Uterus (tissue), 4 donors: ENCODE results near the gene CISH. TPM values are rescaled to one million over a fixed set of nuclear protein-coding genes. Genes with fewer than 3 reads are reported as not detected.

Source experiments
- DNase-seq, 2 donors: peaks; one replicate each; pipeline ENCODE4 v3.0.0-alpha.2; 2019 to 2020
- H3K27ac ChIP-seq, 2 donors: fragments of 200-600 bp; sonication (generic); 1 replicate in 1 of 2; 2 replicates in 1 of 2; pipeline ENCODE4 v1.5.1; 2016 to 2018
- H3K27me3 ChIP-seq, 2 donors: fragments of 200-600 bp; sonication (generic); one replicate each; pipeline ENCODE4 v1.5.1; 2018 to 2019; ENCODE audit warnings: control low read depth in 1 of 2
- H3K36me3 ChIP-seq, 2 donors: fragments of 200-600 bp; sonication (generic); one replicate each; pipeline ENCODE4 v1.5.1; 2019; ENCODE audit warnings: control low read depth in 1 of 2
- H3K4me1 ChIP-seq, 2 donors: fragments of 200-600 bp; sonication (generic); one replicate each; pipeline ENCODE4 v1.5.1; 2018 to 2019; ENCODE audit warnings: control low read depth in 1 of 2
- H3K4me3 ChIP-seq, 2 donors: fragments of 200-600 bp; sonication (generic); 1 replicate in 1 of 2; 2 replicates in 1 of 2; pipeline ENCODE4 v1.5.1; 2018 to 2019; ENCODE audit warnings: mild to moderate bottlenecking in 1 of 2
- H3K9me3 ChIP-seq, 2 donors: fragments of 200-600 bp; sonication (generic); one replicate each; pipeline ENCODE4 v1.5.1; 2019; ENCODE audit warnings: control low read depth in 1 of 2
- POLR2A ChIP-seq, 2 donors: fragments of 450-650 bp; IDR thresholded peaks; one replicate each; pipeline ENCODE4 v1.6.1; 2016; ENCODE audit warnings: antibody characterized with exemption in 2 of 2, mild to moderate bottlenecking in 1 of 2, moderate library complexity in 1 of 2
- intact Hi-C: fragments of 100-400 bp; cut with DNase I; formaldehyde crosslinking; loops from one replicate; pipeline ENCODE4 v1.15.1; 2023; ENCODE audit warnings: low total_unique reads
- total RNA-seq, 4 donors: library from RNA; depleted of rRNA in 3 of 4; stranded (reverse); fragments of >200 nt in 3 of 4; gene quantifications; one replicate each; pipeline versions ENCODE4 v1.1.0 to v1.2.4, GENCODE V29; 2014 to 2023
- TF ChIP-seq, protein P1 (sequence below), 4 experiments: fragments of 200-600 bp in 2 of 4; fragments of 450-650 bp in 2 of 4; sonication (generic) in 2 of 4; IDR thresholded peaks; one replicate each; pipeline ENCODE4 v1.5.1; 2016 to 2019; ENCODE audit warnings: antibody characterized with exemption in 4 of 4, mild to moderate bottlenecking in 2 of 4, moderate library complexity in 1 of 4
- donor health status: DM: yes; HTN: yes; CAD: no.

CISH gene
- total RNA-seq, 4 donors from 2014 or later = 2.1 to 12.3 (median 5.6) TPM; not detected in 1

DNA sequence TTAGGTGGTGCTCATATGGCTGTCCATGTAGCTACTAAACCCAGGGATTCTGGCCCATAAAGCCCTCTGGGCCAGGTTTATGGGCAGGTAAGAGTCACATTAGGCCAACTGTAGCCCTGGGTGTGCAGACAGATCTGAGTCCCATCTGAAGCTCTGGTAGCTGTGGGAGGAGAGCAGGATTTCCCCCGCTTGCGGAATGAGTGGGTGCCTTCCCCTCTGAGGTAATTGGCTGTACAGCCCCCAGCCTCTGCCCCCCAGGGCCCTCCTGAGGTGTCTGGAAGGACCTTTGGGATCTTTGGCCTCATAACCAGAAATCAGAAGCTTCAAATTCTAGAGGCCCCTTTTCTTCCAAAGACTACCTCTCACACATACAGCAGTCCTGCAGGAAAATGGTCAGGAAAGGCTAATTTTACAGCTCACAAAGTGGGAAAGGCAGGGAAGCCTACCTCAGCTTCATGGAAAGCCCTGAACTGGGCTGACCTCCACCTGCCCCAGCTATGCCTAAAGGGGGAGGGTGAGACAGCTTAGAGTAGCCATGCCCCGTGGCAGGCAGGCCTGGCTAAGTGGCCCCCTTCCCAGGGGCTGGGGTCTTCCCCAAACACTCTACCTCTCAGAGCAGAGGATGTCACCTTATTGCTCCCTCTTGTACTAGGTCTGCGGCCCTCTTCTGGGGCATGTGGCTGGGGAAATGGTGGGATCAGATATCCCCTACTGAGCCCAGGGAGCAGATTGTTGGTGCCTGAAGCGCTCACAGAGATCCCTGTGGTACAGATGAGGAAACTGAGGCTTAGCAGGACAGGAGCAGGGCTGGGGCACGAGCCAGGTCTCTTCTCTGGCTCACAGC is 25.4 kb downstream of the CISH start:
- Histone ChIP-seq H3K9me3 (no peaks in the 10 kb centered on the region), H3K4me1 (no peaks in the 10 kb centered on the region), H3K4me3 (no peak overlapping the region), H3K36me3 (no peaks in the 10 kb centered on the region), H3K27me3 (no peaks in the 10 kb centered on the region), H3K27ac (no peak overlapping the region)
- intact Hi-C loops = no loop called here
- no peak for TF ChIP-seq POLR2A (IDR thresholded peaks at IDR 0.05)
- TF ChIP-seq, protein P1, sequence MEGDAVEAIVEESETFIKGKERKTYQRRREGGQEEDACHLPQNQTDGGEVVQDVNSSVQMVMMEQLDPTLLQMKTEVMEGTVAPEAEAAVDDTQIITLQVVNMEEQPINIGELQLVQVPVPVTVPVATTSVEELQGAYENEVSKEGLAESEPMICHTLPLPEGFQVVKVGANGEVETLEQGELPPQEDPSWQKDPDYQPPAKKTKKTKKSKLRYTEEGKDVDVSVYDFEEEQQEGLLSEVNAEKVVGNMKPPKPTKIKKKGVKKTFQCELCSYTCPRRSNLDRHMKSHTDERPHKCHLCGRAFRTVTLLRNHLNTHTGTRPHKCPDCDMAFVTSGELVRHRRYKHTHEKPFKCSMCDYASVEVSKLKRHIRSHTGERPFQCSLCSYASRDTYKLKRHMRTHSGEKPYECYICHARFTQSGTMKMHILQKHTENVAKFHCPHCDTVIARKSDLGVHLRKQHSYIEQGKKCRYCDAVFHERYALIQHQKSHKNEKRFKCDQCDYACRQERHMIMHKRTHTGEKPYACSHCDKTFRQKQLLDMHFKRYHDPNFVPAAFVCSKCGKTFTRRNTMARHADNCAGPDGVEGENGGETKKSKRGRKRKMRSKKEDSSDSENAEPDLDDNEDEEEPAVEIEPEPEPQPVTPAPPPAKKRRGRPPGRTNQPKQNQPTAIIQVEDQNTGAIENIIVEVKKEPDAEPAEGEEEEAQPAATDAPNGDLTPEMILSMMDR (IDR thresholded peaks at IDR 0.05) = no peak
- no peak for DNase-seq

GRCh38 chr3:50584391-50584790 is 27.2 kb downstream of the CISH start:
- Histone ChIP-seq H3K27ac (peak overlapping the region in 1 of 2 donors; percentile 42), H3K36me3 (no peaks in the 10 kb centered on the region), H3K9me3 (no peaks in the 10 kb centered on the region), H3K27me3 (no peaks in the 10 kb centered on the region), H3K4me1 (no peaks in the 10 kb centered on the region), H3K4me3 (no peak overlapping the region)
- intact Hi-C loops = no loop called here
- TF ChIP-seq, protein P1 (IDR thresholded peaks at IDR 0.05) = no peak
- no peak for TF ChIP-seq POLR2A (IDR thresholded peaks at IDR 0.05)
- DNase-seq = no peak

DNA sequence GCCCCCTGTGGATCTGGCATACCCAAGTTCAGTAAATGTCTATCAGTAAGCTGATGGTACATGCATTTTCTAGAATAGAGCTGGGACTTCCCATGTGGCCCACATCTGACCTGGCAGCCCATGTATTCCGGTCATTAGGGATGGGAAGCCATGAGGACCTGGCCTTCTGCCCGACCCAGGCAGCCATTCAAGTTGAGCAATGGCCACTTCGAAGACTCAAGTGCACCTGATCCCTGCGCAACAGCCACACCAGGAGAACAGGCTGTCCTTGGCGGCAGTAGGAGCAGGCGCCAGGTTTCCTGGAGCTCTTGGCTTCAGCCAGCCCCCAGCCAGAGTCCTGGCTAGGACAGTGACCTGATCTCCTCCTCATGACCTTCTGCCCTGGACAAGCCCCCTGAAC is 27.7 kb downstream of the CISH start:
- TF ChIP-seq, protein P1 (IDR thresholded peaks at IDR 0.05) = no peak
- TF ChIP-seq POLR2A (IDR thresholded peaks at IDR 0.05) = no peak
- no peaks in the 10 kb centered on the region for H3K4me1 ChIP-seq
- H3K27me3 ChIP-seq = no peaks in the 10 kb centered on the region
- no peak overlapping the region for H3K4me3 ChIP-seq
- DNase-seq = peak; percentile 77 to 85
- peak overlapping the region in 1 of 2 donors; percentile 42 for H3K27ac ChIP-seq
- H3K9me3 ChIP-seq = no peaks in the 10 kb centered on the region
- intact Hi-C loops = no loop called here
- no peaks in the 10 kb centered on the region for H3K36me3 ChIP-seq

GRCh38 chr3:50582083-50582482 is 29.5 kb downstream of the CISH start:
- Histone ChIP-seq H3K9me3 (no peaks in the 10 kb centered on the region), H3K4me1 (no peaks in the 10 kb centered on the region), H3K27me3 (no peaks in the 10 kb centered on the region), H3K4me3 (no peak overlapping the region), H3K27ac (no peak overlapping the region), H3K36me3 (no peaks in the 10 kb centered on the region)
- TF ChIP-seq, protein P1 (IDR thresholded peaks at IDR 0.05) = no peak
- TF ChIP-seq POLR2A (IDR thresholded peaks at IDR 0.05) = no peak
- no peak for DNase-seq
- intact Hi-C loops = no loop called here

GRCh38 chr3:50581459-50581842 is 30.1 kb downstream of the CISH start:
- Histone ChIP-seq H3K4me1 (no peaks in the 10 kb centered on the region), H3K9me3 (no peaks in the 10 kb centered on the region), H3K36me3 (no peaks in the 10 kb centered on the region), H3K27ac (no peak overlapping the region), H3K4me3 (no peak overlapping the region), H3K27me3 (no peaks in the 10 kb centered on the region)
- no peak for DNase-seq
- intact Hi-C loops = no loop called here
- TF ChIP-seq POLR2A (IDR thresholded peaks at IDR 0.05) = no peak
- TF ChIP-seq, protein P1 (IDR thresholded peaks at IDR 0.05) = no peak
